Measurements from ENCODE around the gene SARNP. TPM values are rescaled to one million over a fixed set of nuclear protein-coding genes. Genes with fewer than 3 reads are reported as not detected.
A peak's percentile ranks its signal among the peaks of the same experiment; 100 is the strongest.

SARNP gene
- total and polyA plus RNA-seq, 2 donors (not counting 1 experiment from before 2014, with no cell fraction given), result 88.5 to 183 TPM

GRCh38 chr12:55746174-55746912, 71.2 kb downstream of the SARNP start:
- no peak overlapping the region for H3K4me2 ChIP-seq (ENCODE audit: extremely low read depth, insufficient read depth, low read length)
- no peaks in the 10 kb centered on the region for H3K9me3 ChIP-seq (ENCODE audit: control insufficient read depth, insufficient read depth, low read depth, low read length)
- no peak overlapping the region for H2AFZ ChIP-seq (ENCODE audit: low read length)
- no peaks in the 10 kb centered on the region for H3K79me2 ChIP-seq (ENCODE audit: control insufficient read depth, insufficient read depth, low read length)
- no peak overlapping the region for H3K27ac ChIP-seq (ENCODE audit: insufficient read depth, low read length)
- H3K4me1 ChIP-seq (ENCODE audit: control insufficient read depth, extremely low read depth, insufficient read depth, low read length), result peaks cover 16% of the 10 kb centered on the region
- no peak for TF ChIP-seq EZH2 (IDR thresholded peaks at IDR 0.05; ENCODE audit: low read length, missing control alignments)
- TF ChIP-seq CTCF (conservative IDR thresholded peaks at IDR 0.05 in 1 of 2, IDR thresholded peaks at IDR 0.05 in 1 of 2; ENCODE audit: low read depth in 1 of 2, low read length in 2 of 2), result no peak
- peaks cover 7% of the 10 kb centered on the region for H3K36me3 ChIP-seq (ENCODE audit: control insufficient read depth, insufficient read depth, low read length)
- no peak overlapping the region for H3K9ac ChIP-seq (ENCODE audit: insufficient read depth, low read length)
- H3K27me3 ChIP-seq (ENCODE audit: control insufficient read depth, insufficient read depth, low read length), result no peaks in the 10 kb centered on the region
- H4K20me1 ChIP-seq (ENCODE audit: control insufficient read depth, extremely low read depth, insufficient read depth, low read length), result no peaks in the 10 kb centered on the region
- DNase-seq (ENCODE audit: low read depth in 2 of 2), result peak in 1 of 2 donors; percentile 40
- H3K4me3 ChIP-seq (replicated peaks in 1 of 4; ENCODE audit: control extremely low read depth in 1 of 4, insufficient read depth in 1 of 4, low read depth in 3 of 4, low read length in 4 of 4), result peak overlapping the region in 2 of 4 experiments; percentile 17 to 32

GRCh38 chr12:55745361-55746173, 72.0 kb downstream of the SARNP start:
- Histone ChIP-seq H3K4me2 (ENCODE audit: extremely low read depth, insufficient read depth, low read length) (peak overlapping the region; percentile 61), H3K4me1 (ENCODE audit: control insufficient read depth, extremely low read depth, insufficient read depth, low read length) (peaks cover 16% of the 10 kb centered on the region), H3K36me3 (ENCODE audit: control insufficient read depth, insufficient read depth, low read length) (peaks cover 2% of the 10 kb centered on the region), H3K27me3 (ENCODE audit: control insufficient read depth, insufficient read depth, low read length) (no peaks in the 10 kb centered on the region), H3K79me2 (ENCODE audit: control insufficient read depth, insufficient read depth, low read length) (no peaks in the 10 kb centered on the region), H4K20me1 (ENCODE audit: control insufficient read depth, extremely low read depth, insufficient read depth, low read length) (no peaks in the 10 kb centered on the region), H3K4me3 (replicated peaks in 1 of 4; ENCODE audit: control extremely low read depth in 1 of 4, insufficient read depth in 1 of 4, low read depth in 3 of 4, low read length in 4 of 4) (peak overlapping the region; percentile 13 to 75 (median 48)), H3K9me3 (ENCODE audit: control insufficient read depth, insufficient read depth, low read depth, low read length) (no peaks in the 10 kb centered on the region), H3K27ac (ENCODE audit: insufficient read depth, low read length) (no peak overlapping the region), H2AFZ (ENCODE audit: low read length) (no peak overlapping the region), H3K9ac (ENCODE audit: insufficient read depth, low read length) (no peak overlapping the region)
- DNase-seq (ENCODE audit: low read depth in 2 of 2), result peak in 1 of 2 donors; percentile 68
- no peak for TF ChIP-seq EZH2 (IDR thresholded peaks at IDR 0.05; ENCODE audit: low read length, missing control alignments)
- no peak for TF ChIP-seq CTCF (conservative IDR thresholded peaks at IDR 0.05 in 1 of 2, IDR thresholded peaks at IDR 0.05 in 1 of 2; ENCODE audit: low read depth in 1 of 2, low read length in 2 of 2)

- Histone ChIP-seq H3K4me2 (ENCODE audit: extremely low read depth, insufficient read depth, low read length) (peak overlapping the region; percentile 96), H3K27ac (ENCODE audit: insufficient read depth, low read length) (peak overlapping the region; percentile 24)
Observed at GRCh38 chr12:55744340-55745030, 73.0 kb downstream of the SARNP start.

More at GRCh38 chr12:55744340-55745030, 73.0 kb downstream of the SARNP start:
- peaks cover 16% of the 10 kb centered on the region for H3K4me1 ChIP-seq (ENCODE audit: control insufficient read depth, extremely low read depth, insufficient read depth, low read length)
- peak overlapping the region; percentile 70 to 83 (median 74) for H3K4me3 ChIP-seq (replicated peaks in 1 of 4; ENCODE audit: control extremely low read depth in 1 of 4, insufficient read depth in 1 of 4, low read depth in 3 of 4, low read length in 4 of 4)
- H3K9me3 ChIP-seq (ENCODE audit: control insufficient read depth, insufficient read depth, low read depth, low read length), result no peaks in the 10 kb centered on the region
- H3K36me3 ChIP-seq (ENCODE audit: control insufficient read depth, insufficient read depth, low read length), result peaks cover 2% of the 10 kb centered on the region
- no peak for DNase-seq (ENCODE audit: low read depth in 2 of 2)
- no peaks in the 10 kb centered on the region for H3K79me2 ChIP-seq (ENCODE audit: control insufficient read depth, insufficient read depth, low read length)
- H3K27me3 ChIP-seq (ENCODE audit: control insufficient read depth, insufficient read depth, low read length), result no peaks in the 10 kb centered on the region
- no peak for TF ChIP-seq CTCF (conservative IDR thresholded peaks at IDR 0.05 in 1 of 2, IDR thresholded peaks at IDR 0.05 in 1 of 2; ENCODE audit: low read depth in 1 of 2, low read length in 2 of 2)
- H3K9ac ChIP-seq (ENCODE audit: insufficient read depth, low read length), result no peak overlapping the region
- no peak overlapping the region for H2AFZ ChIP-seq (ENCODE audit: low read length)
- no peaks in the 10 kb centered on the region for H4K20me1 ChIP-seq (ENCODE audit: control insufficient read depth, extremely low read depth, insufficient read depth, low read length)
